Measurements from ENCODE around the gene ABCC11. TPM values are rescaled to one million over a fixed set of nuclear protein-coding genes. Genes with fewer than 3 reads are reported as not detected.

Gene ABCC11
- total and polyA plus RNA-seq, 8 donors, result 0.03 to 0.73 TPM; not detected in 6

DNA sequence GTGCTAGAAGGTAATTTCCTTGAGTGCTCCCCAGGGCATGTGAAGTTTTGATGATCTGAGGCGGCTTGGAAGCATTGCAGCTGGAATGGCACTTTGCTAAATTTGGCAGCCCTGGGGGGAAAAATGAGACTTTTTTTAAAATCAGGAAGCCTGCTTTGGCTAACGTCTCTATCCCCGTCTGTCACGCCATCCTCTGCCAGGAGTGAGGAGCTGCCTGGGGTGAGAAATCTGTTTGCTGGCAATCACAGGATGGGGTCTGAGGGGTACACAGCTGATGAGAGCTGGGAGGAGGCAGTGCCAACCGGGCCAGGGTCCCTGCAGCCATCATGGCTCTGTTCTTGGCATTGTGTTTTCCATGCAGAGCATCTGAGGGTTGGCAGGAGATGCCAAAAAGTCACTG, 93.6 kb downstream of the ABCC11 start:
- H3K27me3 ChIP-seq, result peaks cover 0 to 16% (median 0%) of the 10 kb centered on the region in 3 donors
- H3K36me3 ChIP-seq, result no peaks in the 10 kb centered on the region
- peaks cover 0 to 6% (median 5%) of the 10 kb centered on the region in 4 donors for H3K4me1 ChIP-seq
- H3K9me3 ChIP-seq, result peaks cover 0 to 10% (median 4%) of the 10 kb centered on the region in 4 donors
- no peak for DNase-seq
- no peak overlapping the region for H3K27ac ChIP-seq
- intact Hi-C loops (cut with DNase I; ENCODE audit: low total_unique reads), result no loop called here
- no peak for TF ChIP-seq POLR2A (IDR thresholded peaks at IDR 0.05)
- TF ChIP-seq EP300 (IDR thresholded peaks at IDR 0.05), result no peak
- TF ChIP-seq POLR2AphosphoS5 (IDR thresholded peaks at IDR 0.05), result no peak
- TF ChIP-seq, protein P1, sequence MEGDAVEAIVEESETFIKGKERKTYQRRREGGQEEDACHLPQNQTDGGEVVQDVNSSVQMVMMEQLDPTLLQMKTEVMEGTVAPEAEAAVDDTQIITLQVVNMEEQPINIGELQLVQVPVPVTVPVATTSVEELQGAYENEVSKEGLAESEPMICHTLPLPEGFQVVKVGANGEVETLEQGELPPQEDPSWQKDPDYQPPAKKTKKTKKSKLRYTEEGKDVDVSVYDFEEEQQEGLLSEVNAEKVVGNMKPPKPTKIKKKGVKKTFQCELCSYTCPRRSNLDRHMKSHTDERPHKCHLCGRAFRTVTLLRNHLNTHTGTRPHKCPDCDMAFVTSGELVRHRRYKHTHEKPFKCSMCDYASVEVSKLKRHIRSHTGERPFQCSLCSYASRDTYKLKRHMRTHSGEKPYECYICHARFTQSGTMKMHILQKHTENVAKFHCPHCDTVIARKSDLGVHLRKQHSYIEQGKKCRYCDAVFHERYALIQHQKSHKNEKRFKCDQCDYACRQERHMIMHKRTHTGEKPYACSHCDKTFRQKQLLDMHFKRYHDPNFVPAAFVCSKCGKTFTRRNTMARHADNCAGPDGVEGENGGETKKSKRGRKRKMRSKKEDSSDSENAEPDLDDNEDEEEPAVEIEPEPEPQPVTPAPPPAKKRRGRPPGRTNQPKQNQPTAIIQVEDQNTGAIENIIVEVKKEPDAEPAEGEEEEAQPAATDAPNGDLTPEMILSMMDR (IDR thresholded peaks at IDR 0.05), result no peak
- no peak overlapping the region for H3K4me3 ChIP-seq
- WGBS, 5 donors, result 60 to 85% (median 74%) methylated on average over 5 of the region's 5 CpGs

DNA sequence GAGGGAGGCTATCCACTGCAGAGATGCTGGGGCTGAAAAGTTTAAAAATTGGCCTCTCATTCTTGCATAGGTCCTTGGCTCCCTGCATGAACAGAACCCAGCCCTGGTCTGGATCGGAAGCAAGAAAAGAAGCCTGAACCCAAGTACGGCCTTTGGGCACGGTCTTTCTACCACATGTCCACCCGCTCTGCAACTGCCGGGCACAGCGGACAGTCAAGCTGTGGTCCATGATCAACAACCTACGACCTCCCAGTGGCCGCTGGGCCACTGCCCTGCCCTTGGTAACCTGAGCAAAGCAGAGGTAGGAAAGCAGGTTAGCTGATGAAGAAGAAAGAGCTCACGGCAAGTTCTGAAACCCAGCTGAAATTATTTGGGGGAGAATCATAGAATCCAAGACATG, 95.1 kb downstream of the ABCC11 start:
- no peak for DNase-seq
- WGBS, 5 donors, result 90 to 97% (median 97%) methylated on average over 9 of the region's 9 CpGs
- intact Hi-C loops (cut with DNase I; ENCODE audit: low total_unique reads), result no loop called here
- Histone ChIP-seq H3K36me3 (no peaks in the 10 kb centered on the region), H3K9me3 (peaks cover 0 to 16% (median 4%) of the 10 kb centered on the region in 4 donors), H3K27ac (no peak overlapping the region), H3K4me1 (peaks cover 0 to 6% (median 5%) of the 10 kb centered on the region in 4 donors), H3K27me3 (peaks cover 0 to 14% (median 0%) of the 10 kb centered on the region in 3 donors), H3K4me3 (no peak overlapping the region)
- TF ChIP-seq, protein P1 (IDR thresholded peaks at IDR 0.05), result no peak
- TF ChIP-seq POLR2A (IDR thresholded peaks at IDR 0.05) (no peak), POLR2AphosphoS5 (IDR thresholded peaks at IDR 0.05) (no peak), EP300 (IDR thresholded peaks at IDR 0.05) (no peak)

DNA sequence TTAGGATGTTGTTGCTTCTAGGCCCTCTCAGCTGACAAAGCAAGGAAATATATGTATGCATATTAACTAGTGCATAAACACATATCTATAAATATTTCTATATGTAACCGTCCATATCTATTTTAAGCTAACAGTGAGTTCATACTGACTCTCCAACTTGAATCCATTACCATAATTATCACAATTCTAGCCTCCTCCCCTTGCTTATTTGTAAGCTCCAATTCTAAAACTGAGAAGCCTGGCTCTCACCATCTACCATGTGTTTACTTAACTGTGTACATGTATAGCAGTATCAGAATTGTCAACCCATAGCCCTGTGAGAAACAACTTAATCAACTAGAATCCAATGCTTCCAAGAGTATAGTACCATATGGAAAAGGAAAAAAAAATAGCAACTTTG, 96.6 kb downstream of the ABCC11 start:
- 34 to 53% (median 47%) methylated on average over 1 of the region's 1 CpG for WGBS, 5 donors
- Histone ChIP-seq H3K4me3 (no peak overlapping the region), H3K4me1 (no peaks in the 10 kb centered on the region), H3K27ac (no peak overlapping the region), H3K27me3 (peaks cover 0 to under 1% (median 0%) of the 10 kb centered on the region in 3 donors), H3K36me3 (no peaks in the 10 kb centered on the region), H3K9me3 (peaks cover 0 to 16% (median 4%) of the 10 kb centered on the region in 4 donors)
- TF ChIP-seq POLR2A (IDR thresholded peaks at IDR 0.05) (no peak), POLR2AphosphoS5 (IDR thresholded peaks at IDR 0.05) (no peak), EP300 (IDR thresholded peaks at IDR 0.05) (no peak)
- TF ChIP-seq, protein P1 (IDR thresholded peaks at IDR 0.05), result no peak
- no peak for DNase-seq
- intact Hi-C loops (cut with DNase I; ENCODE audit: low total_unique reads), result no loop called here

DNA sequence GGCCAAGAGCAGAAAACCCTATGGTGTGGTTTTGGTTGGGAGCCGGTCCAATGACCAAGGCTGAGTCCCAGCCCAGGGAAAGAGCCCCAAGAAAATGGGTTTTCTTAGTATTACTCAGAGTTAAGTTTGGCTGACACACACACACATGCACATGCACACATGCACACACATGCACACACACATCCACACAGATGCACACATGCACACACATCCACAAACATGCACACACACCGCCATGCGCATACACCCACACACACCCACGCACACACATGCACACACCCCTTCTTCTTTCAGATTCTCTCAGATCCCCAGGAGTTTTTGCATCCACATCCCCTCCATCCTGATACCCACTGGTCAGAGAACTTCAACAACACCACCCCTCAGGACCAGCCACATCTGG, 100.6 kb downstream of the ABCC11 start:
- 81 to 99% (median 97%) methylated on average over 4 of the region's 4 CpGs for WGBS, 5 donors
- H3K36me3 ChIP-seq, result no peaks in the 10 kb centered on the region
- H3K4me1 ChIP-seq, result no peaks in the 10 kb centered on the region
- intact Hi-C loops (cut with DNase I; ENCODE audit: low total_unique reads), result no loop called here
- no peak overlapping the region for H3K27ac ChIP-seq
- TF ChIP-seq, protein P1 (IDR thresholded peaks at IDR 0.05), result no peak
- no peak for TF ChIP-seq EP300 (IDR thresholded peaks at IDR 0.05)
- no peak for TF ChIP-seq POLR2AphosphoS5 (IDR thresholded peaks at IDR 0.05)
- no peak for TF ChIP-seq POLR2A (IDR thresholded peaks at IDR 0.05)
- no peaks in the 10 kb centered on the region for H3K27me3 ChIP-seq
- DNase-seq, result no peak
- H3K4me3 ChIP-seq, result no peak overlapping the region
- peaks cover 0 to 16% (median 4%) of the 10 kb centered on the region in 4 donors for H3K9me3 ChIP-seq
